DOHH2 (cell line): ENCODE measurements around the gene PTPRZ1.

ENCODE experiments used
- CTCF ChIP-seq: fragments of 200-600 bp; sonication (generic); IDR thresholded peaks from one replicate; pipeline ENCODE4 v1.5.1; 2014; ENCODE audit warnings: antibody characterized with exemption, mild to moderate bottlenecking, low read depth, low read length; ENCODE audit not compliant: poor library complexity, severe bottlenecking
- EZH2phosphoT487 ChIP-seq: fragments of 200-600 bp; sonication (generic); IDR thresholded peaks from 2 replicates; pipeline ENCODE4 v1.6.1; 2017; ENCODE audit warnings: borderline replicate concordance, mild to moderate bottlenecking, antibody characterized with exemption, low read length, moderate library complexity, mixed read lengths

GRCh38 chr7:121936951-121937623 lies 64.1 kb downstream of the PTPRZ1 start:
- no peak for TF ChIP-seq CTCF
- TF ChIP-seq EZH2phosphoT487, result no peak
